Caco-2 (cell line): ENCODE measurements around the gene CPT1B. TPM values are rescaled to one million over a fixed set of nuclear protein-coding genes. Genes with fewer than 3 reads are reported as not detected.

Experiments used
- BruUV-seq: library from RNA; stranded (reverse); fragments of 400-500 nt; replicated peaks from 2 replicates; lab custom pipeline; 2021; lab: Mats Ljungman, UMichigan
- CTCF ChIA-PET: fragments of 300-600 bp; sonication (Branson Sonifier 250); formaldehyde crosslinking; loops from one replicate; lab custom pipeline; 2022; ENCODE audit warnings: antibody characterized with exemption; lab: Charles Lee
- POLR2A ChIA-PET: fragments of 300-600 bp; sonication (Branson Sonifier 250); formaldehyde crosslinking; loops from one replicate; lab custom pipeline; 2022; ENCODE audit warnings: antibody characterized with exemption; lab: Charles Lee
- DNase-seq, 2 experiments: peaks; one replicate each; pipeline versions ENCODE4 v3.0.0 to v3.0.0-alpha.2; 2020 to 2022
- H3K27me3 ChIP-seq: replicated peaks from 2 replicates; pipeline ENCODE4 v1.6.0; 2011; ENCODE audit warnings: low read length; ENCODE audit not compliant: control insufficient read depth, insufficient read depth
- H3K36me3 ChIP-seq: 2 replicates; pipeline ENCODE4 v1.5.1; 2011; ENCODE audit warnings: low read length; ENCODE audit not compliant: control insufficient read depth, insufficient read depth
- H3K4me1 ChIP-seq: fragments of 250-450 bp; sonication (Bioruptor Pico); 2 replicates; pipeline ENCODE4 v1.5.1; 2020; ENCODE audit warnings: mild to moderate bottlenecking
- H3K4me3 ChIP-seq: 2 replicates; pipeline ENCODE4 v1.5.1; 2011; ENCODE audit warnings: low read depth, mild to moderate bottlenecking, control low read depth, low read length
- H3K9me3 ChIP-seq: fragments of 250-450 bp; sonication (Bioruptor Pico); 2 replicates; pipeline ENCODE4 v1.5.1; 2020; ENCODE audit warnings: mild to moderate bottlenecking, moderate library complexity
- H3K27ac Mint-ChIP-seq: one replicate; pipeline ENCODE4 v1.8.0; 2022; ENCODE audit warnings: mixed read lengths; ENCODE audit not compliant: unreplicated experiment
- H3K27me3 Mint-ChIP-seq: one replicate; pipeline ENCODE4 v1.8.0; 2022; ENCODE audit warnings: mixed read lengths; ENCODE audit not compliant: insufficient read depth, unreplicated experiment
- H3K36me3 Mint-ChIP-seq: one replicate; pipeline ENCODE4 v1.8.0; 2022; ENCODE audit warnings: mild to moderate bottlenecking, mixed read lengths; ENCODE audit not compliant: insufficient read depth, unreplicated experiment
- H3K4me1 Mint-ChIP-seq: one replicate; pipeline ENCODE4 v1.8.0; 2022; ENCODE audit warnings: low read depth, mixed read lengths; ENCODE audit not compliant: unreplicated experiment
- H3K4me3 Mint-ChIP-seq: one replicate; pipeline ENCODE4 v1.8.0; 2022; ENCODE audit warnings: mild to moderate bottlenecking, moderate library complexity, mixed read lengths; ENCODE audit not compliant: unreplicated experiment
- H3K9me3 Mint-ChIP-seq: one replicate; pipeline ENCODE4 v1.8.0; 2022; ENCODE audit warnings: mixed read lengths; ENCODE audit not compliant: unreplicated experiment
- intact Hi-C: fragments of 100-400 bp; cut with micrococcal nuclease; formaldehyde crosslinking; loops from one replicate; pipeline ENCODE4 v1.10.0; 2022; ENCODE audit not compliant: unreplicated experiment
- total RNA-seq: library from RNA; stranded (reverse); gene quantifications from 2 replicates; pipeline ENCODE4 v1.2.3, GENCODE V29; 2022
- TF ChIP-seq, protein P1 (sequence below), 2 experiments: fragments of 200-600 bp in 1 of 2; IDR thresholded peaks; 1 replicate in 1 of 2; 2 replicates in 1 of 2; pipeline versions ENCODE4 v1.5.1 to v1.8.0; 2011 to 2022; ENCODE audit warnings: antibody characterized with exemption in 1 of 2, control low read depth in 1 of 2, inconsistent platforms in 1 of 2, low read depth in 1 of 2, low read length in 1 of 2, mild to moderate bottlenecking in 1 of 2, moderate library complexity in 1 of 2; ENCODE audit not compliant: insufficient read depth in 1 of 2, severe bottlenecking in 1 of 2, unreplicated experiment in 1 of 2

CPT1B gene
- total RNA-seq, 1 experiment from 2014 or later = 19.8 TPM

DNA sequence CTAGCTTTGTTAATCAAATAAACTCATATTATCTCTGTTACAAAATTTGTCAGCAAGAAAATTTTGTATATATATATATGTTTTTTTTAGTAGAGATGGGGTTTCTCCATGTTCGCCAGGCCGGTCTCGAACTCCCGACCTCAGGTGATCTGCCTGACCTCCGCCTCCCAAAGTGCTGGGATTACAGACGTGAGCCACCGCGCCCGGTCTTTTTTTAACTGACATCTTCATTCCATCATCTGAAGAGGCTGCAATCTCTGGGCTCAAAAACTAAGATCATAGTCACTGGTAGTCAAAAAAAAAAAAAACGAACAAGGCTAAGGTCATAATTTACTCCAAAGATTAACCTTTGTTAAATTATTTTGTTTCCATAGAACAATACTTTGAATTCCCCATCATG is 37.8 kb downstream of the CPT1B start:
- no TSS peak for BruUV-seq
- POLR2A ChIA-PET = no interaction called here
- TF ChIP-seq, protein P1, sequence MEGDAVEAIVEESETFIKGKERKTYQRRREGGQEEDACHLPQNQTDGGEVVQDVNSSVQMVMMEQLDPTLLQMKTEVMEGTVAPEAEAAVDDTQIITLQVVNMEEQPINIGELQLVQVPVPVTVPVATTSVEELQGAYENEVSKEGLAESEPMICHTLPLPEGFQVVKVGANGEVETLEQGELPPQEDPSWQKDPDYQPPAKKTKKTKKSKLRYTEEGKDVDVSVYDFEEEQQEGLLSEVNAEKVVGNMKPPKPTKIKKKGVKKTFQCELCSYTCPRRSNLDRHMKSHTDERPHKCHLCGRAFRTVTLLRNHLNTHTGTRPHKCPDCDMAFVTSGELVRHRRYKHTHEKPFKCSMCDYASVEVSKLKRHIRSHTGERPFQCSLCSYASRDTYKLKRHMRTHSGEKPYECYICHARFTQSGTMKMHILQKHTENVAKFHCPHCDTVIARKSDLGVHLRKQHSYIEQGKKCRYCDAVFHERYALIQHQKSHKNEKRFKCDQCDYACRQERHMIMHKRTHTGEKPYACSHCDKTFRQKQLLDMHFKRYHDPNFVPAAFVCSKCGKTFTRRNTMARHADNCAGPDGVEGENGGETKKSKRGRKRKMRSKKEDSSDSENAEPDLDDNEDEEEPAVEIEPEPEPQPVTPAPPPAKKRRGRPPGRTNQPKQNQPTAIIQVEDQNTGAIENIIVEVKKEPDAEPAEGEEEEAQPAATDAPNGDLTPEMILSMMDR (IDR thresholded peaks at IDR 0.05; ENCODE audit: insufficient read depth in 1 of 2, low read depth in 1 of 2, low read length in 1 of 2, severe bottlenecking in 1 of 2, unreplicated experiment in 1 of 2) = no peak
- Mint-ChIP-seq H3K27ac (no peak overlapping the region), H3K4me1 (peaks cover 7% of the 10 kb centered on the region), H3K4me3 (no peak overlapping the region), H3K27me3 (no peaks in the 10 kb centered on the region), H3K9me3 (no peaks in the 10 kb centered on the region), H3K36me3 (peaks cover 6% of the 10 kb centered on the region)
- H3K27me3 ChIP-seq = no peaks in the 10 kb centered on the region
- H3K4me1 ChIP-seq = peaks cover 25% of the 10 kb centered on the region
- DNase-seq = no peak
- intact Hi-C loops = no loop called here
- no peaks in the 10 kb centered on the region for H3K36me3 ChIP-seq
- CTCF ChIA-PET = interaction anchor here (0.6 to 1.7 kb wide), 3 partner anchors 15 to 26 kb away, joined by 3 to 9 read pairs (median 3); partner anchors contain the start of genes SCO2 and SYCE3
- H3K4me3 ChIP-seq = no peak overlapping the region
- no peaks in the 10 kb centered on the region for H3K9me3 ChIP-seq

DNA sequence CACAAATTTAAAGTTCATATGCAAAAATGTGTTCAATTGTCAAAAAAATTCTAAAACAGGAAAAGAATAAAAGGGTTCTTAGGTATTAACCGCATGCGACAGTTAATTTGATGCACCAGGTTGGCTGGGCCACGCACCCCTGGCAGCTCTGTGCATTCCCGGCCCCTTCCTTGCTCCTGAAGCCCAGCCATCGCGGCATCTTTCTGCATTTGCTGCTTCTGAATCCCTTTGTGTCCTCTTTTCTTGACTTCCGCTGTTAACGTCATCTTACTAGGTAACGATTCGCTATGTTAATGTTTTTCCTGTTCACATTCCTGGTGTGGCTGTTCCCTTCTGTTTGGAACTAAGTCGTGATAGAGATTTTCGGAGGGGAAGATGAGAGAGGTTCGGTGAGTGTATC is 40.5 kb downstream of the CPT1B start:
- no peaks in the 10 kb centered on the region for H3K27me3 Mint-ChIP-seq
- H3K27ac Mint-ChIP-seq = peak overlapping the region; percentile 2

DNA sequence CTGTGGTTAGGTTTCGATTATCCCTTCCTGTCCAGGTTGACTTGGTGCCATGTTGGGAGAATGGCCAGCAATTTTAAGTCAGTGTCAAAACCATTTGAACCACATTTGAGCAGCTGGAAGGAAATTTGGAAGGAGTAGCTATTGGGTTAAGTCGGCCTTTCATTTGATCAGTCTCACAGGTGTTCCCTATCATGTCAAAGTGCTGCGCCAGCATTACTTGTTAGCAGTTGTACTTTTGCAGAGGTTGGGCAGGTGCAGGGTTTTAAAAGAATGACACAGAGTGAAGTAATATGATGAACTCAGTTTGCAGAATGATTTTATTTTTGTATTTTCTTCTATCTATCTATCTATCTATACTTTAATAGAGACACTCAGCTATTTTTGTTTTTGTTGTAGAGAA is 42.0 kb downstream of the CPT1B start:
- intact Hi-C loops = no loop called here
- H3K4me3 ChIP-seq = no peak overlapping the region
- H3K4me1 ChIP-seq = peaks cover 52% of the 10 kb centered on the region
- DNase-seq = no peak
- no peak overlapping the region for H3K27ac Mint-ChIP-seq
- ChIA-PET CTCF (interaction anchor here (1.2 kb wide), 1 partner anchor 10 kb away, joined by 3 read pairs; no protein-coding TSS in a partner anchor), POLR2A (interaction anchor here (0.7 kb wide), 1 partner anchor 9 kb away, joined by 11 read pairs; the partner anchor contains the start of gene KLHDC7B)
- H3K36me3 ChIP-seq = no peaks in the 10 kb centered on the region
- no peaks in the 10 kb centered on the region for H3K9me3 ChIP-seq
- no peak overlapping the region for H3K4me3 Mint-ChIP-seq
- peaks cover 15% of the 10 kb centered on the region for H3K36me3 Mint-ChIP-seq
- TF ChIP-seq, protein P1 (IDR thresholded peaks at IDR 0.05; ENCODE audit: insufficient read depth in 1 of 2, low read depth in 1 of 2, low read length in 1 of 2, severe bottlenecking in 1 of 2, unreplicated experiment in 1 of 2) = no peak
- no peaks in the 10 kb centered on the region for H3K27me3 Mint-ChIP-seq
- BruUV-seq = no TSS peak
- H3K27me3 ChIP-seq = no peaks in the 10 kb centered on the region
- no peaks in the 10 kb centered on the region for H3K9me3 Mint-ChIP-seq
- peaks cover 32% of the 10 kb centered on the region for H3K4me1 Mint-ChIP-seq

More for the DNA sequence above, 40.5 kb downstream of the CPT1B start:
- Histone ChIP-seq H3K9me3 (no peaks in the 10 kb centered on the region), H3K36me3 (no peaks in the 10 kb centered on the region), H3K27me3 (no peaks in the 10 kb centered on the region), H3K4me3 (no peak overlapping the region), H3K4me1 (peaks cover 45% of the 10 kb centered on the region)
- H3K36me3 Mint-ChIP-seq = peaks cover 1% of the 10 kb centered on the region
- intact Hi-C loops = no loop called here
- ChIA-PET POLR2A (interaction anchor here (0.6 kb wide), 1 partner anchor 12 kb away, joined by 3 read pairs; the partner anchor contains the start of gene SCO2), CTCF (no interaction called here)
- TF ChIP-seq, protein P1 (IDR thresholded peaks at IDR 0.05; ENCODE audit: insufficient read depth in 1 of 2, low read depth in 1 of 2, low read length in 1 of 2, severe bottlenecking in 1 of 2, unreplicated experiment in 1 of 2) = no peak
- BruUV-seq = no TSS peak
- no peak for DNase-seq
- no peak overlapping the region for H3K4me3 Mint-ChIP-seq
- H3K9me3 Mint-ChIP-seq = no peaks in the 10 kb centered on the region
- H3K4me1 Mint-ChIP-seq = peaks cover 28% of the 10 kb centered on the region
